Measurements from ENCODE around the gene AQP7. TPM values are rescaled to one million over a fixed set of nuclear protein-coding genes. Genes with fewer than 3 reads are reported as not detected.

Gene AQP7
- total and polyA plus RNA-seq, 4 donors: 0.74 to 3.9 (median 1.5) TPM

GRCh38 chr9:33355933-33356332 lies 46.4 kb downstream of the AQP7 start:
- peaks cover 8 to 12% (median 10%) of the 10 kb centered on the region in 4 donors for H3K36me3 ChIP-seq (ENCODE audit: control insufficient read depth in 4 of 4, insufficient read depth in 4 of 4, low read length in 4 of 4)
- H3K27ac ChIP-seq (ENCODE audit: low read depth in 1 of 2, low read length in 1 of 2): no peak overlapping the region
- 96 to 100% methylated on average over 1 of the region's 1 CpG for WGBS, 2 donors
- no peak overlapping the region for H3K4me3 ChIP-seq
- H3K4me1 ChIP-seq (ENCODE audit: control insufficient read depth in 5 of 5, insufficient read depth in 5 of 5, low read length in 5 of 5): peaks cover 0 to 5% (median 0%) of the 10 kb centered on the region in 5 donors
- no peaks in the 10 kb centered on the region for H3K27me3 ChIP-seq (ENCODE audit: control insufficient read depth in 3 of 3, insufficient read depth in 3 of 3, low read length in 2 of 3)
- ATAC-seq (ENCODE audit: insufficient read depth, low FRiP score) (no peak), DNase-seq (no peak)
- H3K9me3 ChIP-seq (ENCODE audit: control insufficient read depth in 4 of 4, insufficient read depth in 3 of 4, low read length in 3 of 4): no peaks in the 10 kb centered on the region
- no peak overlapping the region for H3K9ac ChIP-seq (ENCODE audit: insufficient read depth in 1 of 2, low read length in 2 of 2)
- TF ChIP-seq CTCF (IDR thresholded peaks at IDR 0.05; ENCODE audit: control extremely low read depth, extremely low read depth): no peak

GRCh38 chr9:33354651-33355211 lies 47.6 kb downstream of the AQP7 start:
- ATAC-seq (ENCODE audit: insufficient read depth, low FRiP score) (peak; percentile 42), DNase-seq (peak in 1 of 3 donors; percentile 4)
- Histone ChIP-seq H3K4me1 (ENCODE audit: control insufficient read depth in 5 of 5, insufficient read depth in 5 of 5, low read length in 5 of 5) (peaks cover 0 to 5% (median 0%) of the 10 kb centered on the region in 5 donors), H3K4me3 (no peak overlapping the region), H3K27ac (ENCODE audit: low read depth in 1 of 2, low read length in 1 of 2) (peak overlapping the region in 1 of 2 donors; percentile 17), H3K27me3 (ENCODE audit: control insufficient read depth in 3 of 3, insufficient read depth in 3 of 3, low read length in 2 of 3) (no peaks in the 10 kb centered on the region), H3K9me3 (ENCODE audit: control insufficient read depth in 4 of 4, insufficient read depth in 3 of 4, low read length in 3 of 4) (no peaks in the 10 kb centered on the region), H3K9ac (ENCODE audit: insufficient read depth in 1 of 2, low read length in 2 of 2) (no peak overlapping the region), H3K36me3 (ENCODE audit: control insufficient read depth in 4 of 4, insufficient read depth in 4 of 4, low read length in 4 of 4) (peaks cover 8 to 14% (median 12%) of the 10 kb centered on the region in 4 donors)
- TF ChIP-seq CTCF (IDR thresholded peaks at IDR 0.05; ENCODE audit: control extremely low read depth, extremely low read depth): no peak
- WGBS, 2 donors: 33 to 51% methylated on average over 5 of the region's 5 CpGs

- Histone ChIP-seq H3K27ac (ENCODE audit: low read depth in 1 of 2, low read length in 1 of 2) (no peak overlapping the region), H3K36me3 (ENCODE audit: control insufficient read depth in 4 of 4, insufficient read depth in 4 of 4, low read length in 4 of 4) (peaks cover 20 to 30% (median 25%) of the 10 kb centered on the region in 4 donors), H3K4me1 (ENCODE audit: control insufficient read depth in 5 of 5, insufficient read depth in 5 of 5, low read length in 5 of 5) (peaks cover 0 to 5% (median 0%) of the 10 kb centered on the region in 5 donors), H3K9ac (ENCODE audit: insufficient read depth in 1 of 2, low read length in 2 of 2) (no peak overlapping the region), H3K27me3 (ENCODE audit: control insufficient read depth in 3 of 3, insufficient read depth in 3 of 3, low read length in 2 of 3) (no peaks in the 10 kb centered on the region), H3K4me3 (no peak overlapping the region), H3K9me3 (ENCODE audit: control insufficient read depth in 4 of 4, insufficient read depth in 3 of 4, low read length in 3 of 4) (no peaks in the 10 kb centered on the region)
- ATAC-seq (ENCODE audit: insufficient read depth, low FRiP score): no peak
- no peak for DNase-seq
- no peak for TF ChIP-seq CTCF (IDR thresholded peaks at IDR 0.05; ENCODE audit: control extremely low read depth, extremely low read depth)
- WGBS, 2 donors: 89 to 91% methylated on average over 4 of the region's 4 CpGs
Measured at GRCh38 chr9:33351547-33351946, 50.8 kb downstream of the AQP7 start.

- Histone ChIP-seq H3K27me3 (ENCODE audit: control insufficient read depth in 3 of 3, insufficient read depth in 3 of 3, low read length in 2 of 3) (no peaks in the 10 kb centered on the region), H3K9ac (ENCODE audit: insufficient read depth in 1 of 2, low read length in 2 of 2) (no peak overlapping the region), H3K27ac (ENCODE audit: low read depth in 1 of 2, low read length in 1 of 2) (no peak overlapping the region), H3K36me3 (ENCODE audit: control insufficient read depth in 4 of 4, insufficient read depth in 4 of 4, low read length in 4 of 4) (peaks cover 30 to 34% (median 32%) of the 10 kb centered on the region in 4 donors), H3K9me3 (ENCODE audit: control insufficient read depth in 4 of 4, insufficient read depth in 3 of 4, low read length in 3 of 4) (no peaks in the 10 kb centered on the region), H3K4me3 (no peak overlapping the region), H3K4me1 (ENCODE audit: control insufficient read depth in 5 of 5, insufficient read depth in 5 of 5, low read length in 5 of 5) (peaks cover 0 to 5% (median 0%) of the 10 kb centered on the region in 5 donors)
- no peak for ATAC-seq (ENCODE audit: insufficient read depth, low FRiP score)
- TF ChIP-seq CTCF (IDR thresholded peaks at IDR 0.05; ENCODE audit: control extremely low read depth, extremely low read depth): no peak
- DNase-seq: peak in 2 of 3 donors; percentile 32 to 42
- 60 to 65% methylated on average over 2 of the region's 2 CpGs for WGBS, 2 donors
Measured at GRCh38 chr9:33350310-33350709, 52.1 kb downstream of the AQP7 start.

All from lung (tissue), 12 donors.